Posterior vena cava (tissue), 2 donors: ENCODE results near the gene DENND5B. TPM values are rescaled to one million over a fixed set of nuclear protein-coding genes. Genes with fewer than 3 reads are reported as not detected.

Source experiments
- DNase-seq: peaks from one replicate; pipeline ENCODE4 v3.0.0-alpha.2; 2020; ENCODE audit warnings: low spot score
- intact Hi-C, 2 donors: fragments of 100-400 bp; cut with DNase I; formaldehyde crosslinking; loops; one replicate each; pipeline versions ENCODE4 v1.14.1 to v1.14.2; 2022 to 2023
- total RNA-seq, 2 donors: library from RNA; stranded (reverse); fragmentation: NEBNext Ultra II Directional; extraction: Animal tissue kit (Norgen Biotek cat#: 25700); gene quantifications; one replicate each; pipeline ENCODE4 v1.2.1, GENCODE V29; 2021
- donor health status: DM: yes; HTN: yes; CAD: no.
- donor health status: DM: yes; HTN: yes; CAD: no.

Gene DENND5B
- total RNA-seq, 2 donors from 2014 or later: 13.1 to 19.7 TPM

DNA sequence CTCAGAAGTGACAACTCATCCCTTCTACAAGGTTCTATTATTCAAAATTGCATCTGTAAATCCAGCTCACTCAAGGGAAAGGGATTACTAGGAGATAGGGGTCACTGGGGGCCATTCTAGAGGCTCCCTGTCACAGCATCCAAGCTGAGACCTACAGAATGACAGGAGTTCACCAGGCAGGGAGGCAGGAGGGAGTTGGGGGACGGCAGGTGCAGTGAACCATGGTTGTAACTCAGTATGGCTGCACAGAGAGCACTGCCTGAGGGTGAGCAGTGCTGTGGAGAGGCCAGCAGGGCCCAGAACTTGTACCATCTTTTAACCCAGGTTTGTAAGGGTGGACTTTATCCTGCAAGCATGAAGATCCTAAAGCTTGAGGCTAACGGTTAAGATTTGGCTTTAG, 227.1 kb downstream of the DENND5B start:
- DNase-seq: peak; percentile 31
- intact Hi-C loops: no loop called here

DNA sequence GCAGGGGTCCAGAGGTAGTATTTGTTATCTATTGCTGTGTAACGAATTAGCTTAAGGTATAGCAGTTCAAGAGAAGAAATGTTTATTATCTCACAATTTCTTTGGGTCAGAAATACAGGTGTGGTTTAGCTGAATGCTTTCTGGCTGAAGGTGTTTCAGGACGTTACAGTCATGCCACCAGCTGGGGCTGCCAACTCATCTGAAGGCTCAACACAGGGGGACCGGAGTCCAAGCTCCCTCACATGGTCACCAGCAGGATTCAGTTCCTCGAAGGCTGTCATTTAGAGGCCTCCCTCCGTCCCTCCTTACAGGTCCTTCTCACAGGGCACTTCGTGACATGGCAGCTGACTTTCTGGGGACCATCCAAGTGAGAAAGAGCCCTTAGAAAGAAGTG, 227.5 kb downstream of the DENND5B start:
- peak; percentile 13 for DNase-seq
- intact Hi-C loops: no loop called here

DNA sequence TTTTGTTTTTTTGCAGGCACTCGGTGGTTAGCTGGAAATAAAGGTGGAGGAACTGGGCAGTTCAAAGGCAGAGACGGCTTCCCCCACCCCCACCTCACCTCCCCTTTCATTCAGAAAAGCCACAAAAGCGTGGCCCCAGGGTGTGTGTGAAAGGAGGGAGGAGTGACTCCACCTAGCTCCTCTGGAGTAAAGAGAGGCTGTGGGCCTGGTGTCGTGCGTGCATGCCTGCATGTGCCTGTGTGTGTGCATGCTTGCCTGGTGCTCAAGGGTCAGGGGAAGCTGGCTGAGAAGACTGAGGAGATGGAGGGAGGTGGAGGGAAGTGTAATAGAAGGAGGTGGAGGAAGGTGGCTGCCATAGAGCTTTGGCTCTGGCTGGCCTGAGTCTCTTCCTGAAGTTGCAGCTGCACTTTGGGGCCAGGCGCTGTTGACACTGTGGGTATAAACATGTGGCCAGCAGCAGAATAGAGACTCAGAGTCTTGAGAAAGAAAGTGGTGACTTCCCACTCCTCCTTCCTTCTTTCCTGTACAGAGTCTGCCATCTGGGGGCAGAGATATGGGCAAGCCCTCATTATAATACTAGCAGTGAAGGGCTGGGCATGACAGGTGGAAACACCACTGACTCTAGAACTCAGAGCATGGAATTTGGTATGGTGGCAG, 228.0 kb downstream of the DENND5B start:
- intact Hi-C loops: no loop called here
- no peak for DNase-seq

DNA sequence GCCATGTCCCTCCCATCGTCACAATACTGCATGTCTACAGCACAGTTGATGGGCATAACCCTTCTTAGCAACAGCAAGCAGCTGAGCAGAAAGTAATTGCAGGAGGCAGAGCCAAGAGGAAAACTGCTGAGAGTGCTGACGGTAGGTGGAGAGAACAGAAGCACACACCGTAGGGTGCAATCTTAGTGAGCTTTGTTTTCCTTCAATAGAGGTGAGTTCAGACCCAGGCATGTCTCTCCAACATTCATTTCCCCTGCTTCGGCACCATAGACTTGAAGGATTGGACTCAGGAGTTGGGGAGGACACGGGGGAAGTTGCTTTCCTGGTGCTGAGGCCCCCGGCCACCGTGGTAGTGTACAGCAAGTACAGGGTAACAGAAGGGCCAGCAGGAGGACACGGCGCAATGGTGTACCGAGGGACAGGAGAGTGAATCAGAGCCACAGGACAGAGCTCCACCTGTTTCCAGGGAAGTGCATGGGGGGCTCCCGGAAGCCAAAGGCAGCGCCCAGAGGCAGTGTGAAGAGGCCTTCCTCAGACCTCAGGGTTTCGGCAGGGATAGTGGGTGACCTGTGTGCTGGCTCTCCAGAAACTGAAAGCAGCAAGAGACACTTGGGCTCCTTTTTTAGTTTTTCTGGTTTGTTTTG, 228.7 kb downstream of the DENND5B start:
- no peak for DNase-seq
- intact Hi-C loops: no loop called here

DNA sequence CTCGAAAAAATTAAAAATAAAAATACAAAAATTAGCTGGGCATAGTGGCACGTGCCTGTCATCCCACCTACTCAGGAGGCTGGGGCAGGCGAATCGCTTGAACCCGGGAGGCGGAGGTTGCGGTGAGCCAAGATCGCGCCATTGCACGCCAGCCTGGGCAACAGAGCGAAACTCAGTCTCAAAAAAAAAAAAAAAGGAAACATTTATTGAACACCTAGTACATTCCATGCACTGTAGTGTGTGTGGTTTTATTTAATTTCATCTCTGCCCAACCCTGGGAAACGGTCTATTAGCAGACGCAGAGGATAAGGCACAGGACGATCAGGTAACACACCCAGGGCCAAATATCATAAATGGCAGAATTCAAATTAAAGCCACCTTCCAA, 229.2 kb downstream of the DENND5B start:
- intact Hi-C loops: no loop called here
- no peak for DNase-seq

DNA sequence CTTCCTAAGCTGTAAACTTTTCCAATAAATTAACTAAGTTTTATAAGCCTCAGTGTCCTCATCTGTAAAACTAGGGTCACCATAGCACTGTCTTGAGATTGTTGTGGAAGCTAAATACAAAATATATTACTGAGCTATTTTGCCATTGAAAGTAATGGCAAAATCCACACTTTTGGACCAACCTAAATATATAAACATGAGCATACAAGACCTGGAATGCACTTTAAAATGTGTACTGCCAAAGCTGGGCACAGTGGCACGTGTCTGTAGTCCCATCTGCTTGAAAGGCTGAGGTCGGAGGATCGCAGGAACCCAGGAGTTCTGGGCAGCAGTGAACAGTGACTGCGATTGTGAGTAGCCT, 235.2 kb downstream of the DENND5B start:
- intact Hi-C loops: loop anchor here in 1 of 2 donors (10.0 kb wide), 1 partner anchor 1239 kb away; no protein-coding TSS in a partner anchor
- DNase-seq: no peak

DNA sequence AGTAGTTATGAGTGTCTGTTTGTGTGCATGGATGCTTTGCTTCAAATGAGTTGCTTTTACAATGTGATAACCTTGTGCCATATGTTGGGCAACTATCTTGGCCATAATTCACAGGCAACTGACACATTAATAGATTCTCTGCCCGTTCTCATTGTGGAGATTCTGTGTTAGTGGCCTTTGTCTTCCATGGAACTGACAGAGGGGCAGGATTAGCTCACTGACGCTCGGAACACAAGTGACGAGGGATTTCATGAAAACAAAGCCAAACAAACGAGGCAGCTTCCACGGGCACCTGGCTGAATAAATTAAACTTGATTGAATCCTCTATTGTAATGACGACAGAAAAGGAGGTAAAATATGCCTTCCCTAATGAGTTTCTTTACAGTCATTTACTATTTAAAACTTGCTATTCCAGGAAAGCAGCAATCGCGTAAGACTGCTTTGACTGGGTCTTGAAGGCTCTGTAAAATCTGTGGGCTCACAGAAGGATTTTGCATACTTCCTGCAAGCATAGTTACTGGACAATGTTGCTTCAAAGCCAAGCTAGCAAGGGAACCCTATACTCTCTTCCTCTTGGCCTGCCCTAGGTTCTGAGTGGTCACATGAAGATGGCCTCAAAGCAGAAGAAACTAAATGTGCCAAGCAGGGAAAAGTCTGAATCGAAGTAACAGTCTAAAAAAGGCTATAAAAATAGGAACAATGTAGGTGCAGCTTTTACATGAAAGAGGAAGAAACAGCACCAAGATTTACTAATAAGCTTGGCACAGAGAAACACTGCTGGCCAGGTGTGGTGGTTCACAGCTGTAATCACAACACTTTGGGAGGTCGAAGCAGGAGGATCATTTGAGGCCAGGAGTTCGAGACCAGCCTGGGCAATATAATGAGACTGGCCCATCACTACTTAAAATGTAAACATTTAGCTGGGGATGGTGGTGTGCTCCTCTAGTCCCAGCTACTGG, 236.9 kb downstream of the DENND5B start:
- intact Hi-C loops: loop anchor here in 1 of 2 donors (10.0 kb wide), 1 partner anchor 1241 kb away; no protein-coding TSS in a partner anchor
- no peak for DNase-seq

DNA sequence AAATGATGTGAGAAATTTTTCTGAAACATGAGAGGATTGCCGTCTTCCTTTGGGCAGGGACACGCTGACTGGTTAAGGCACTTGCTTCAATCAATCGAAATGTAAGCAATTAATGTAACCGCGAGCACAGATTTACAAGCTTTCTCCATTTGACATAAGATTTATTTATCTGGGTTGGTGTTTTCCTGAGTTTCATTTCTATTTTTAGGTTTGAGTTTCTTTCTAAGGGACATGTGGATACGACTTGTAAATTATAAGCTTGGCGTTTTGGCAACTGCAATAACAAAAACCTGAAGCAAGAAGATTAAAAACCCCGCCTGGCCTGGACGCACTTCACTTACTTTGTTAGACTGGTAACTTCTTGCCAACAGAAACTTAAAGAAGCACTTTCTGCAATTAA, 244.7 kb downstream of the DENND5B start:
- intact Hi-C loops: no loop called here

DNA sequence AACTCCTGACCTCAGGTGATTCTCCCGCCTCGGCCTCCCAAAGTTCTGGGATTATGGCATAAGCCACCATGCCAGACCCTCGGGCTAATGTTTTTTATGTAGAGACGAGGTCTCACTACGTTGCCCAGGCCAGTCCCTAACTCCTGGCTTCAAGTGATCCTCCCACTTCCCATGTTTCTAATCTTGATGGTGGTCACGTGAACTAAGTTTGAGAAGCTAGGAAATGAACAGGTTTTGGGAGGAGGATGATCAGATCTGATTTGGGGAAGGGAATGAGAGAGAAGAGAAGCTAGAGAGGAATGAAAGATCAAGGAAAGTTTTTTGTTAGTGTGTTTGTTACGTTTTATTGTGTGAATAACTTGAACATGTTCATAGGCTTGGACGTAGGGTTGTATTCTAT, 247.8 kb downstream of the DENND5B start:
- intact Hi-C loops: no loop called here
- DNase-seq: no peak

More for the DNA sequence above, 244.7 kb downstream of the DENND5B start:
- DNase-seq: no peak

DNA sequence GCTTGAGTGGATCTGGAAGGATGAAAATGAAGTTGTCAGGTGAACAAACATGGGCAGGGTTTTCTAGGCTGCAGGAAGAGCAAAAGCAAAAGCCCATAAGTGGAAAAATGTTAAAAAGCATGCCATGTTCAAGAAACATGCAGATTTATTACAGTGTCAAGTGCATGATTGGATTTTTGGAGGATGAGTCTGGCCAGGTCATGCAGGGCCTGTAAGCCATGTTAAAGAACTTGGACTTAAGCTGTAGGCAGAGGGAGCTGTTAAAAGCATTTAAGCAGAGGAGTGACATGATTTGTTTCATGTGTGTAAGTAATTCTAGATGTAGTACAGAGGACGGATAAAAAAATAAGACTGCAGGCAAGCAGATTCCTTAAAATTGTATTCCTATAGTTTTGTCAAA, 248.7 kb downstream of the DENND5B start:
- intact Hi-C loops: no loop called here

DNA sequence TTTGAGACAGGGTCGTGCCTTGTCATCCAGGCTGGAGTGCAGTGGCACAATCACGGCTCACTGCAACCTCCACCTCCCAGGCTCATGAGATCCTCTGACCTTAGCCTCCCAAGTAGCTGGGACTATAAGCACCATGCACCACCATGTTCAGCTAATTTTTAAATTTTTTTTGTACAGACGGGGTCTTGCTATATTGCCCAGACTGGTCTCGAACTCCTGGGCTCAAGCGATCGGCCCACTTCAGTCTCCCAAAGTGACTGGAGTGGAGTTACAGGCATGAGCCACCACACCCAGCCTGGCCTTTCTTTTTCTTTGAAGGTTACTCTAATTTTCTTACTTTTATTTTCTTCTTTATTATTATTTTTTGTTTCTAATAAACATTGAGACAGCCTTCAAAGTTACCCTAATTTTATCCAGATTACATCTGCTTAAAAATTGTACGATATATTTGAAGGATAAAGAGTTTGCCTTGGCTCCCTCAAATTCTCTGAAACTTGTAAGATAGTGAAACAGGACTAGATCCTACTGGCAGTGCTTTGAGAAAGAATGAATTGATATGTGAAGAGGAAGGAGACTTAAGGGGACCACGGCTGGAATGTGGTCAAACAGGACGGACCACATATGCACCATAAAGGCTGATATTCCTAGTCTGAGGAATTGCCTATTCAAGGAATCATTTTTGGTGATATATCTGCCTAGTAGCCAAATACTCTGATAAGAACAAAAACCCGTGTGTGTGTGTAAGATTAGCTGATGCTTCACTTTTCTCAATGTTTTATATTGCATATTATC, 250.9 kb downstream of the DENND5B start:
- no peak for DNase-seq
- intact Hi-C loops: no loop called here

More for the DNA sequence above, 248.7 kb downstream of the DENND5B start:
- DNase-seq: no peak

DNA sequence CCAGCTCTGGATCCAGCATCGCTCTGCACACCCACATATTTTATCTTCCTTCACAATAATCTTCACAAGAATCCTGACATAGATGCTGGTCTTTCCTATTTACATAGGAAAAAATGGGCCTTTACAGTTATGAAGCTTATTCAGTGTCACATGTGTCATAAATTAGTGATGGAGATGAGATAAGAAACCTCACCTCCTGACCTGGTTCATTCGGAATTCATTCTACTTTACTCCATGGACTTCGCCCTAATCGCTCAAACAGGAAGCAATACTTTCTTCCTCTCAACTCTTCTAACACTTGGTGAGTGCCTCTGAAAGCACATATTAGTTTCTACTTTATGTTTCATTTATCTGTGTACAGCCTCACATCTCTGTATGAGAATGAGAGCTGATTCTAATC, 253.0 kb downstream of the DENND5B start:
- intact Hi-C loops: no loop called here
- DNase-seq: no peak

Other genes starting within 250 kb of the DENND5B start
- 1 to 10 TPM; 2.9 to 3.2 TPM for gene ETFBKMT, start 68.6 kb upstream of the DENND5B start, total RNA-seq
- gene AMN1, start 137.9 kb upstream of the DENND5B start, total RNA-seq: 10 to 100 TPM; 10.5 to 12.3 TPM